ENCODE results near the gene CACNA2D4.

The CACNA2D4 gene

DNA sequence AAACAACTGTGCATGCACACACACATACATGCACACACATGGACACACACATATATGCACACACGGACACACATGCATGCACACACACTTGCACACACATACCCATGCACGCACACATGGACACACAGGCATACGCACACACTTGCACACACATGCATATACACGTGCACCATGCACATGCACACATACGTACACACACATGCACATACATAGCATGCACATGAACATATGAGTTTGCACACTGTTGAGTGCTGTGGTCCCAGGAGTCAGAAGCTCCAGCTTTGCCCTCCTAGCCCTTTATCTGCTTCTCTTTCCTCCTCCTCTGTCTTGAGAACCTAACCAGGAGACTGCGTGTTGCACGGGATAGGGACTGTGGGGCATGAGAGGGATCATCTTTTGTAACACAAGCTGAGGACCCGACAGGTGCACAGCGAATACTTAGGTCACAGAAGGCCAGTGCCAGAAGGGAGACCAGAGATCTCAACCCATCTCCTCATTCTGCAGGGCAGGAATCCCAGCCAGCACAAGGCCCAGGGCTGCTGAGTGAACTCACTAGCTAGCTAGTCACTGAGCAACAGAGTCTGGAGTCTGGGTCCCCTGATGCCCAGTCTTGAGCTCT, 101.6 kb downstream of the CACNA2D4 start:
- DNase-seq (ENCODE audit: low read depth in 3 of 3, low spot score in 1 of 3), result no peak

GRCh38 chr12:1815814-1816729, 102.4 kb downstream of the CACNA2D4 start:
- no peak for DNase-seq (ENCODE audit: low read depth in 3 of 3, low spot score in 1 of 3)

GRCh38 chr12:1815108-1815507, 103.3 kb downstream of the CACNA2D4 start:
- DNase-seq (ENCODE audit: low read depth in 3 of 3, low spot score in 1 of 3), result no peak

DNA sequence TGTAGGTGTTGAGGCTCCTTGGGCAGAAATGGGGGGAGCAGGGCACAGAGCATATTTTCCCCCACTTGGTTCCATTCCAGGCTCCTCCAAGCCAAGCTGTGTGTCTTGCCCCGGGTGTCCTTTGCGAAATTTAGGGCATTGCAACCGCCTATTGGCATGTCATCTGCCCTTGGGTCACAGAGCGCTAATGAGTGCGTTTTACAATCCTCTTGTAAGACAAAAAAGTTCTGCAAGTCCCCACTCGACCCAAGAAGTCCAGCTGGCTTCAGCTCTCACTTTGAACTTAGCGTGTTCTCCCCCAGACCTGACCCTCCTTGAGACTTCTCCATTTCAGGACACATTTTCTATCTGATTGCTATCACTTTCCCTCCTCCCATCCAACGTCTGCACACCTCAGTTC, 104.2 kb downstream of the CACNA2D4 start:
- DNase-seq (ENCODE audit: low read depth in 3 of 3, low spot score in 1 of 3), result no peak

DNA sequence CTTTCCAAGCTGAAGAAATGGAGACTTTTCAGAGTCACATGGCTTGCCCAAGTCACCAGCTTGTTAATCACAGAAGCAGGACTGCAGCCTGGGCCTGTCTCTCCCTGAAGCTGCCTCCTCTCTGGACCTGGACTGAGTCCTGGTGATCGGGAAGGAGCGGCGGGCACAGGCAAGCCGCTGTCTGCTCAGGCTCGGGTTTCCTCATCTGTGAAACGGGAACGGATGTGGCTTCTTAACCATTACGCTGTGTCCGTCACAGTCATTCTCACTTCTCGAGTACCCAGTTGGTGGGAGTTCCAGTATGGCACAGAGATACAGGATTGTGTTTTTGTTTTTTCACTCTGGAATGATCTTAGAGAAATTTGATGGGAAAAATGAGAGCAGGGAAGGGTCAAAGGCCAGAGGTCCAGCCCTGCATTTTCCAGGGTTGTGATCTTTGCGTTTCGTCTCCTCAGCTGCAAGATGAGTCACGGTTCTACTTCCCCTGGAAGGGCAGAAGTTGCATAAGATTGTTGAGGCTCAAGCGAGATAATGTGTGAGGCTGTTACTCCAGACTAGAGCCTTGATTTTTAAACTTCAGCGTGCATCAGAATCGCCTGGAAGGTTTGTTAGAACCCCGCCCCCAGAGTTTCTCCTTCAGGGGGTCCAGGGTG, 105.7 kb downstream of the CACNA2D4 start:
- DNase-seq (ENCODE audit: low read depth in 3 of 3, low spot score in 1 of 3), result no peak

DNA sequence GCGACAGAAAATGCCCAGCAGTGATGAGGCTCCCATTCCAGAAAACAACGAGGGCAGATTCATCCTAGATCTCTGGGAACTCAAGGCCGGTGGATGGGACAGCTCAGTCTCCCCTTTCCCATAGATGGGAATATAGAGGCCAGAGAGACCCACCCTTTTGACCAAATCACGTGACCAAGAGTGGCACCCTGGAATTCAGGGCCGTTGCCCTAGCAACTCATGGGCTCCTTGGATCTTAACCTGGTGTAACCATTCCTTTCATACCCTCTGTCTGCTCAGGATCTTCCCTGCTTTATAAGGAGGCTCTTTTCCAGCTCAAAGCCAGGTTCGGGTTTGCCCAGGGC, 106.5 kb downstream of the CACNA2D4 start:
- DNase-seq (ENCODE audit: low read depth in 3 of 3, low spot score in 1 of 3), result no peak

- DNase-seq (ENCODE audit: low read depth in 3 of 3, low spot score in 1 of 3), result peak in 1 of 3 donors; percentile 15
Measured at GRCh38 chr12:1811281-1811947, 107.0 kb downstream of the CACNA2D4 start.

GRCh38 chr12:1810931-1811280, 107.5 kb downstream of the CACNA2D4 start:
- no peak for DNase-seq (ENCODE audit: low read depth in 3 of 3, low spot score in 1 of 3)

DNA sequence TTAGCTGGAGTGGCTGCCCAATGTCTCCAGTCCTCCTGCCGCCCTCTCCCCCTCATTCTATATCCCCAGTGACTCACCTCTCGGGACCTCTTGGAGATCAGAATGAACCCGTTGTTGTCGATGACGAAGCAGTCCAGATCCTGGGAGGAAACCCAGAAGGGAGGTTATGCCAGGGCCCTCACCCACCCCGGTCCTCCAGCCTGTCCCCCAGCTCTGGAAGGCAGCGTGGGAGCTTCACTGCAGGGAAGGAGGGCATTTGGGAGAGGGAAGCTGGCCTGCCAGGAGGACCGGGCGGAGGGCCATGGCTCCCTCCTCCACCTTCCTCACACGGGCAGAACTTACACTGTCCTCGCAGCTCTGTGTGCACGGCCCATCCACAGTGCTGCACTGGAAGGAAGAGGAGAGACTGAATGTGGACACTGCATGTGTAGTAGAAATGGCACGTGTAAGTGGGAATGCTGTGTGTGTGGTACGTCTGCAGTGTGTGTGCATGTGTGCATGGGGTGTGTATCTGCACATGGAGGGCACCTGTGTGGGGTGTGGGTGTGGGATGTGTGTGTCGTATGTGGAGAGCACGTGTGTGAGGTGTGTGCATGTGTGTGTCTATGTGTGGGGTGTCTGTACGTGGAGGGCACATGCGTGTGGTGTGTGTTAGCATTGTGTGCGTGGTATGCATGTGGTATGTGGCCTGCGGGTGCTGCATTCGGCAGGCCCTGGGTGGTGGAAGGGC, 108.1 kb downstream of the CACNA2D4 start:
- DNase-seq (ENCODE audit: low read depth in 3 of 3, low spot score in 1 of 3), result no peak

DNA sequence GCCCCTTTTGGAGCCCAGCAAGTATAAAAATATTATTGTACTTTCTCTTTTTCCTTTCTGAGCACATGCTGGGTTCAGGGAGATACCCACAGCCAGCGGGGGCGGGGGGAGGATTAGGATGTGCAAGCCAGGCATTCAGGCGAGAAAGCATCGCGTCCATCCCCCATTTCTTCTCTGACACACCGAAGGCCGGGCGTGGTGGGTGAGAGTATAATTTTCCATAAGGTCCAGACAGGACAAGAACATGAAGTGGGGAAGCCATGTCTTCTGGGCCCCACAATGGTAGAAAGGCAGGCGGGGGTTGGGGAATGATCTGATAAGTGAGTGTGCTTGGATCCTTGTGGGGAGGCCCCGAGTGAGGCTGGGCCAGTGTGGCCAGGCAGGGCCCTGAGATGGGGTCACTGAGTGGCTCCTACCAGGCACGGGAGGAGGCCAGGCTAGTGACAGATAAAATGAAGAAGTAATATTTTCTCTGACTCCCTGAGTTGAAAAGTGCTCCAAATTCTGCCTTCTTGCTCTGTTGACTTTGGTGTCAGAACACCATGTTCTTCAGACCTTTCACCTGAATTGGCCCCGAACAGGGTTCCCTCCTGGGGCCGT, 108.8 kb downstream of the CACNA2D4 start:
- no peak for DNase-seq (ENCODE audit: low read depth in 3 of 3, low spot score in 1 of 3)

DNA sequence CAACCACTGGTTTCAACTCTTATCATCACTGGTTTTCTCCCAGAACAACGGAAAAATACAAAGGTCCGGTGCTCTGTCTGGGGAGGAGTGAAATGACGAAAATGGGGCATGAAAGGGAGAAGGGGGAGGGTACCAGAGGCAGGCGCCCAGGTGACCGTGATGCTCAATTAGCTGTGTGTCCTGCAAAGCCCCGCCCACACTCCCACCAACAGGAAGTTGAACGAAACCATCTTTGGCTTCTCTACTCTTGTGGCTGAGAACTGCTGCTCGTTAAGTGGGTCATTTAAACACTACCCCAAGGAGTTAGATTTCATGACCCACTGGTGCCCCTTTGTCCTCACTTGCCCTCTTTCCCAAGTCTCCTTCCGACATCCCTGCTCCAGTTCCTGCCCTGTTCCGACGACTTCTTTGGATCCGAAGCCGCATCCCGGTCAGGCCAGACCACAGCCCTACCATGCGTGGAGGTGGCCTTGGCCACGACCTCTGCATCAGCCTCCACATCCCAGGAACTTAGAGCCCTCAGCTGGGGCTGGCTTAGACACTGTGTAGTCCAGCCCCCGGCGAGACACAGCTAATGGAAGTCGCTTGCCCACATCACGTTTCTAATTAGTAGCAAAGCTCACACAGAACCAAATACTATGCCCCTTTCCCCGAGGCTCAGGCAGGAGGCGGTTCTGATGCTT, 109.5 kb downstream of the CACNA2D4 start:
- DNase-seq (ENCODE audit: low read depth in 3 of 3, low spot score in 1 of 3), result no peak

DNA sequence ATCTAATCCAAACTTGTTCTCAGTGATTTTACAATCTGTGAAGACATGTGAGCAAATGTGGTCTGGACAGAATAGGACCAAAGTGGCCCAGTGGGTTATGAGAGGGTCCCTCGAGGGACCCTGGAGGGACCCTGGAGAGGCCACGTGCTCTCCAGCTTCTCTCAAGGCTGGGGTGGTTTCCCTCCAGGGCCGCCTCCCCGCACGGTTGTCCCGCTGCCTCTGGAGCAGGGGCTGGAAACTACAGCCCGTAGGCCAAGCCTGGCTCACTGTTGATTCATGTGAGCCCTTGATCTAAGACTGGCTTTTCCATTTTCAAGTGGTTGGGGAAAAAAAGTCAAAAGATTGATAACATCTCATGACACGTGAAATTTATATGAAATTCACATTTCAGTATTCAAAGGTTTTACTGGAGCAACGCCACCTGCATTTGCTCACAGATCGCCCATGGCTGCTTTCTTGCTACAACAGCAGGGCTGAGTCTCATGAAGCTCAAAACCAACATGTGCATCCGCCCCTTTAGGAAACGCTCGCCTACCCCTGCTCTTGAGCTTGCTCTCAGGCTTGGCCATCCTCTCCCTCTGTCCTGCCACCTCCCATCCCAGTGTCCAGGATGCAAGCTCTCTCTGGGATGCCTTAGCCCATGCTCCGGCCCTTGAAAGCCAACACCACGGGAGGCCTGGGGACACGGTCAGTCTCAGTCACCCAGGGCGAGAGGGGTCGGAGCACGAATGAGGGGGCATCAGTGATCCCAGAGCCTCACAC, 110.2 kb downstream of the CACNA2D4 start:
- no peak for DNase-seq (ENCODE audit: low read depth in 3 of 3, low spot score in 1 of 3)

DNA sequence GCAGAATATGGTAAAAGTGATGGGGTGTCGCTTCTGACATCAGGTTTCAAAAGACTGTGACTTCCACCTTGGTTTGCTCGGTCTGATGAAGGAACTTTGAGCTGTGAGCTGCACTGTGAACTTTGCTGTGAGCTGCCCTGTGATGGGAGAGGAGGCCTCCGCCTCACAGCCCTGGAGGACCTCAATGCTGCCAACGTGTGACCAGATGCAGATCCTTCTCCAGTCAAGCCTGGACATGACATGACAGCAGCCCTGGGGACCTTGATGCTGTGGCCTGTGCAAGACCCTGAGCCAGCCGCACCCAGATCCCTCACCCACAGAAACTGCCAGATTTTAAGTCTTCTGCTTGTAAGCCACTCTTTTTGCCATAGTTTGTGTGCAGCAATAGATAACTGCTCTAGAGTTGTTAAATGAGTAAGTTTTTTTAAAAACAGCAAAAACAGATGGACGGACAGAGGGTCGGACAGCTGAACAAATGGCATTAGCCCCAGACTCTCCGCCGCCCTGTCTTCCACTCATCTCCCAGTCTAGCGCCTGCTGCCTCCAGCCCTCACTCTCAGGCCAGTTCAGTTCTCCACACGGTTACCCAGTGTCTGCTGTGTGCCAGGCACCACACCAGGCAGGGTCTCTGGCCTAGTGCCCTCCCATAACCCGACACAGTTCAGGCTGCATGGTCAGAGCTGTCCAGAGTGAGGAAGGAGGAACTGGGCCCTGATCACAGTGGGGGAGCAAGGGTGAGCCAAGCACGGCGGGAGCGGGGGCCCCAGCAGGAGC, 111.2 kb downstream of the CACNA2D4 start:
- no peak for DNase-seq (ENCODE audit: low read depth in 3 of 3, low spot score in 1 of 3)

- DNase-seq (ENCODE audit: low read depth in 3 of 3, low spot score in 1 of 3), result no peak
Measured at GRCh38 chr12:1806301-1807086, 112.0 kb downstream of the CACNA2D4 start.

- DNase-seq (ENCODE audit: low read depth in 3 of 3, low spot score in 1 of 3), result no peak
Measured at GRCh38 chr12:1805441-1806081, 112.9 kb downstream of the CACNA2D4 start.

GRCh38 chr12:1804545-1805332, 113.7 kb downstream of the CACNA2D4 start:
- DNase-seq (ENCODE audit: low read depth in 3 of 3, low spot score in 1 of 3), result peak; percentile 48 to 66 (median 60)
